Heart right ventricle (tissue), 16 donors: ENCODE measurements around the gene TOM1L1. TPM values are rescaled to one million over a fixed set of nuclear protein-coding genes. Genes with fewer than 3 reads are reported as not detected.

Experiments
- ATAC-seq, 8 donors: fragments of 200-7000 bp; cut with Tn5 transposase; one replicate each; pipeline ENCODE4 v1.9.1; 2020; ENCODE audit warnings: mild to moderate bottlenecking in 8 of 8, moderate library complexity in 8 of 8, moderate number of reproducible peaks in 1 of 8
- DNase-seq, 2 donors: peaks; one replicate each; pipeline ENCODE4 v3.0.0-alpha.2; 2020
- H3K27ac ChIP-seq, 10 donors: fragments of 200-600 bp; sonication (generic) in 2 of 10; one replicate each; pipeline versions ENCODE4 v1.5.0 to v1.8.0; 2020 to 2022; ENCODE audit warnings: mild to moderate bottlenecking in 3 of 10
- H3K27me3 ChIP-seq, 7 donors: fragments of 200-600 bp; one replicate each; pipeline ENCODE4 v1.8.0; 2021 to 2022; ENCODE audit warnings: mild to moderate bottlenecking in 2 of 7
- H3K36me3 ChIP-seq, 9 donors: fragments of 200-600 bp; sonication (generic) in 1 of 9; one replicate each; pipeline versions ENCODE4 v1.5.0 to v1.8.0; 2020 to 2022; ENCODE audit warnings: mild to moderate bottlenecking in 2 of 9
- H3K4me1 ChIP-seq, 9 donors: fragments of 200-600 bp; sonication (generic) in 1 of 9; one replicate each; pipeline versions ENCODE4 v1.5.0 to v1.8.0; 2020 to 2022; ENCODE audit warnings: mild to moderate bottlenecking in 4 of 9
- H3K4me3 ChIP-seq, 10 donors: fragments of 200-600 bp; sonication (generic) in 2 of 10; one replicate each; pipeline versions ENCODE4 v1.5.0 to v1.8.0; 2020 to 2022; ENCODE audit warnings: mild to moderate bottlenecking in 7 of 10, moderate library complexity in 2 of 10
- H3K9me3 ChIP-seq, 11 donors: fragments of 200-600 bp in 10 of 11; sonication (generic) in 2 of 11; one replicate each; pipeline versions ENCODE4 v1.5.0 to v1.8.0; 2013 to 2022; ENCODE audit warnings: mild to moderate bottlenecking in 2 of 11, control low read depth in 1 of 11, moderate library complexity in 1 of 11
- WGBS, 2 donors: extraction: QIAGEN DNeasy Blood & Tissue Kit; methylation state at CpG; one replicate each; pipeline ENCODE4 v1.1.7; 2013; ENCODE audit warnings: inconsistent platforms in 1 of 2; 5-methylcytosine and 5-hydroxymethylcytosine counted together
- intact Hi-C, 10 donors: fragments of 100-400 bp; cut with DNase I; formaldehyde crosslinking; loops; one replicate each; pipeline versions ENCODE4 v1.11.1 to v1.14.2; 2022
- polyA plus RNA-seq, 2 donors: library from polyadenylated mRNA; stranded (reverse); fragments of 200-250 nt; gene quantifications; one replicate each; pipeline ENCODE4 v1.2.3, GENCODE V29; 2013
- total RNA-seq, 10 donors: library from RNA; stranded (reverse); fragmentation: NEBNext Ultra II Directional in 3 of 10; extraction: Animal tissue kit (Norgen Biotek cat#: 25700) in 3 of 10; gene quantifications; one replicate each; pipeline versions ENCODE4 v1.2.1 to v1.2.4, GENCODE V29; 2021 to 2023
- TF ChIP-seq, protein P1 (sequence below), 9 donors: fragments of 200-600 bp; sonication (generic) in 2 of 9; IDR thresholded peaks; one replicate each; pipeline versions ENCODE4 v1.5.0 to v1.8.0; 2021 to 2022; ENCODE audit warnings: antibody characterized with exemption in 9 of 9, mild to moderate bottlenecking in 5 of 9, moderate library complexity in 1 of 9
- donor health status: Arrhythmogenic right ventricular cardiomyopathy.
- donor health status: ischemic (EF 13 %, LVEDD 7.1; RV severe dilation, severe dysfunction).
- donor health status: healthy with polysubstance abuse.
- donor health status: DM: no; HTN: yes; CAD: no.
- donor health status: DM: no; HTN: no; CAD: no.
- donor health status: ischemic (EF 25% LVEDD 6.9; RV normal size, moderate dysfunction).
- donor health status: ischemic (EF 25% LVEDD 5.7; RV mildly dilated, moderate dysfunction).
- donor health status: healthy.
- donor health status: DM: yes; HTN: yes; CAD: no.
- donor health status: Ischemic cardiomyopathy.
- donor health status: ischemic (EF 35%, LVEDD 5.7; RV mildly dilated, moderate dysfunction).
- donor health status: nonischemic (EF 11% LVEDD 7.7; RV severe dilation, severe dysfunction).
- donor health status: DM: yes; HTN: yes; CAD: no.
- donor health status: PGD.
- donor health status: ischemic (EF 29% LVEDD 5.4; RV normal size, mild dysfunction).
- donor health status: nonischemic (EF 23%, LVEDD 6.1; RV moderate dilation, normal function).

The TOM1L1 gene
- total and polyA plus RNA-seq, 12 donors = 5.0 to 14.4 (median 9.4) TPM

GRCh38 chr17:54948380-54948779 lies 47.7 kb downstream of the TOM1L1 start:
- no peak for ATAC-seq

GRCh38 chr17:54950116-54950515 lies 49.5 kb downstream of the TOM1L1 start:
- intact Hi-C loops = no loop called here

More at GRCh38 chr17:54948380-54948779, 47.7 kb downstream of the TOM1L1 start:
- Histone ChIP-seq H3K4me3 (no peak overlapping the region), H3K9me3 (no peaks in the 10 kb centered on the region), H3K36me3 (peaks cover 0 to 29% (median 0%) of the 10 kb centered on the region in 9 donors), H3K27ac (no peak overlapping the region), H3K4me1 (no peaks in the 10 kb centered on the region), H3K27me3 (no peaks in the 10 kb centered on the region)
- WGBS, 2 donors = 70 to 81% methylated on average over 5 of the region's 5 CpGs
- no peak for DNase-seq
- TF ChIP-seq, protein P1, sequence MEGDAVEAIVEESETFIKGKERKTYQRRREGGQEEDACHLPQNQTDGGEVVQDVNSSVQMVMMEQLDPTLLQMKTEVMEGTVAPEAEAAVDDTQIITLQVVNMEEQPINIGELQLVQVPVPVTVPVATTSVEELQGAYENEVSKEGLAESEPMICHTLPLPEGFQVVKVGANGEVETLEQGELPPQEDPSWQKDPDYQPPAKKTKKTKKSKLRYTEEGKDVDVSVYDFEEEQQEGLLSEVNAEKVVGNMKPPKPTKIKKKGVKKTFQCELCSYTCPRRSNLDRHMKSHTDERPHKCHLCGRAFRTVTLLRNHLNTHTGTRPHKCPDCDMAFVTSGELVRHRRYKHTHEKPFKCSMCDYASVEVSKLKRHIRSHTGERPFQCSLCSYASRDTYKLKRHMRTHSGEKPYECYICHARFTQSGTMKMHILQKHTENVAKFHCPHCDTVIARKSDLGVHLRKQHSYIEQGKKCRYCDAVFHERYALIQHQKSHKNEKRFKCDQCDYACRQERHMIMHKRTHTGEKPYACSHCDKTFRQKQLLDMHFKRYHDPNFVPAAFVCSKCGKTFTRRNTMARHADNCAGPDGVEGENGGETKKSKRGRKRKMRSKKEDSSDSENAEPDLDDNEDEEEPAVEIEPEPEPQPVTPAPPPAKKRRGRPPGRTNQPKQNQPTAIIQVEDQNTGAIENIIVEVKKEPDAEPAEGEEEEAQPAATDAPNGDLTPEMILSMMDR (IDR thresholded peaks at IDR 0.05) = no peak
- intact Hi-C loops = no loop called here

GRCh38 chr17:54951286-54951685 lies 50.6 kb downstream of the TOM1L1 start:
- Histone ChIP-seq H3K4me3 (no peak overlapping the region), H3K36me3 (peaks cover 0 to 54% (median 0%) of the 10 kb centered on the region in 9 donors), H3K9me3 (no peaks in the 10 kb centered on the region), H3K4me1 (no peaks in the 10 kb centered on the region), H3K27me3 (no peaks in the 10 kb centered on the region), H3K27ac (no peak overlapping the region)
- TF ChIP-seq, protein P1 (IDR thresholded peaks at IDR 0.05) = no peak
- intact Hi-C loops = no loop called here
- WGBS, 2 donors = 75 to 91% methylated on average over 4 of the region's 4 CpGs
- DNase-seq = no peak
- ATAC-seq = no peak

More at GRCh38 chr17:54950116-54950515, 49.5 kb downstream of the TOM1L1 start:
- ATAC-seq = no peak
- TF ChIP-seq, protein P1 (IDR thresholded peaks at IDR 0.05) = no peak
- 91 to 95% methylated on average over 2 of the region's 2 CpGs for WGBS, 2 donors
- no peaks in the 10 kb centered on the region for H3K4me1 ChIP-seq
- no peak overlapping the region for H3K4me3 ChIP-seq
- no peaks in the 10 kb centered on the region for H3K9me3 ChIP-seq
- no peak overlapping the region for H3K27ac ChIP-seq
- peaks cover 0 to 44% (median 0%) of the 10 kb centered on the region in 9 donors for H3K36me3 ChIP-seq
- H3K27me3 ChIP-seq = no peaks in the 10 kb centered on the region
- DNase-seq = no peak

DNA sequence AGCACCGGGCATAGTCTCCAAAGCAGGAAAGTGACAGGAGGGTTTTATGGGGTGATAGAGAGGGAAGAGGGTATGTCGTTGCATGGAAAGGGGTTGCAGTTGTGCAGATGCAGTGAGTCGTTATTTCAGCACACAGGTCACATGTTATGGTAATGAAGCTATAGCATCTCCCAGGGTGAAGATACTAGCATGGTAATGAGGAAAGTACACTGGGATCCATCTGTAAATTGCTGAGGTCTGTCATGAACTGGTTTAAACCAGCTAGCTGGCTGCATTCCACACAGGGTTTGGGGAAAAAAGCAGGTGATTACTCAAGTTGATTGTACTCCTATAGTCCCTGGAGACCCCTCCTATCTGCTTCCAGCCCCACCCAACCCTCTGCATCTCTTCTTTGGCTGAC lies 56.1 kb downstream of the TOM1L1 start:
- H3K27me3 ChIP-seq = no peaks in the 10 kb centered on the region

More for the DNA sequence above, 56.1 kb downstream of the TOM1L1 start:
- Histone ChIP-seq H3K27ac (no peak overlapping the region), H3K4me1 (no peaks in the 10 kb centered on the region), H3K4me3 (no peak overlapping the region), H3K9me3 (no peaks in the 10 kb centered on the region), H3K36me3 (peaks cover 0 to 86% (median 18%) of the 10 kb centered on the region in 9 donors)
- ATAC-seq (no peak), DNase-seq (no peak)
- TF ChIP-seq, protein P1 (IDR thresholded peaks at IDR 0.05) = no peak
- intact Hi-C loops = no loop called here
- WGBS, 2 donors = 78 to 79% methylated on average over 3 of the region's 3 CpGs
